ENCODE results near the gene APBA1. TPM values are rescaled to one million over a fixed set of nuclear protein-coding genes. Genes with fewer than 3 reads are reported as not detected.

The APBA1 gene
- total RNA-seq, 4 donors from 2014 or later: 4.3 to 11.8 (median 8.4) TPM

GRCh38 chr9:69542942-69543704 is 129.0 kb downstream of the APBA1 start:
- DNase-seq (ENCODE audit: low spot score) (no peak), ATAC-seq (ENCODE audit: low FRiP score) (no peak)
- no peak for TF ChIP-seq CTCF (IDR thresholded peaks at IDR 0.05)

- no peak for ATAC-seq (ENCODE audit: low FRiP score)
- TF ChIP-seq CTCF (IDR thresholded peaks at IDR 0.05): no peak
- DNase-seq (ENCODE audit: low spot score): no peak
Measured at GRCh38 chr9:69542058-69542457, 130.1 kb downstream of the APBA1 start.

GRCh38 chr9:69535911-69536310 is 136.3 kb downstream of the APBA1 start:
- no peak for ATAC-seq (ENCODE audit: low FRiP score)
- no peak for TF ChIP-seq CTCF (IDR thresholded peaks at IDR 0.05)

DNA sequence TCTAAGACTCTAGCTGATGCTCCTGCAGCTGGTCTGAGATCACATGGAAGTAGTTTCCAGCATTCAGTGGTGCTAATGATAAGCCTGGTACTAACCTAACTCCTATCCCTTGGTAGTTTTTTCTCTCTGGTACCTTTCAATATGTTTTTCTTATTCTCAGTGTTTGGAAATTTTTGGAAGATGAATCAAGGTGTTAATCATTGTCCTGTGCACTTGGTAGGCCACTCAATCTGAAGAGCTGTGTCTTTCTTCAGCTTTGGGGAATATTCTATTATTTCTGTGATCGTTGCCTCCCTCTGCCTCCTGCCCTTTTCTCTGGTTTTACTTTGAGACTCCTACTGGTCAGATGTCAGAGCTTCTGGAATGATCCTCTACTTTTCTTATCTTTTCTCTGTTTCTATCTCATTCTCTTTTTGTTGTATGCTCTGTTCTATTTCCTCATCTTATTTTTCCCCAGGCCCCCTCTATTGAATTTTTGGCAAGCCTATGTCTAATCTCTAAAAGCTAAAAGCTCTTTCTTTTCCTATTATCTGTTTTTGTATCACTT is 136.8 kb downstream of the APBA1 start:
- no peak for ATAC-seq (ENCODE audit: low FRiP score)
- DNase-seq (ENCODE audit: low spot score): no peak
- TF ChIP-seq CTCF (IDR thresholded peaks at IDR 0.05): no peak

More at GRCh38 chr9:69535911-69536310, 136.3 kb downstream of the APBA1 start:
- no peak for DNase-seq (ENCODE audit: low spot score)

DNA sequence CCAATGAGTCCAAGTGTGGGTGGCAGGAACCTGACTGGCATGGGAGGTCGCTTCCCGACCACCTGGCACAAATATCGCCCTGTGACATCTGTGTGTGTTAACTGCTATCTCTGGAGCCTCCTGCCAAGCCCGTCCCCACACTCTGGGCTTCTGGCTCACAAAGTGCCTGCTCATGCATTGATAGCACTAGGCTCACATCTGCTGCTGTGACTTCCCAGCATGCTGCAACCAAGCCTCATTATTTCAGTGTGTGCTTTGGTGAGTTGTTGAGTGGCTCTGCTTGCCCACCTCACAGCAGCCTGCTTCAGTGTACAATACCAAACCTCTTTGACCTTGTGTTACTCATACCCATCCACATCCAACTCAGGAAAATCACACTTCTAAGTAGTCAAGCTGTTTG is 139.8 kb downstream of the APBA1 start:
- no peak for ATAC-seq (ENCODE audit: low FRiP score)
- no peak for DNase-seq (ENCODE audit: low spot score)
- TF ChIP-seq CTCF (IDR thresholded peaks at IDR 0.05): no peak

DNA sequence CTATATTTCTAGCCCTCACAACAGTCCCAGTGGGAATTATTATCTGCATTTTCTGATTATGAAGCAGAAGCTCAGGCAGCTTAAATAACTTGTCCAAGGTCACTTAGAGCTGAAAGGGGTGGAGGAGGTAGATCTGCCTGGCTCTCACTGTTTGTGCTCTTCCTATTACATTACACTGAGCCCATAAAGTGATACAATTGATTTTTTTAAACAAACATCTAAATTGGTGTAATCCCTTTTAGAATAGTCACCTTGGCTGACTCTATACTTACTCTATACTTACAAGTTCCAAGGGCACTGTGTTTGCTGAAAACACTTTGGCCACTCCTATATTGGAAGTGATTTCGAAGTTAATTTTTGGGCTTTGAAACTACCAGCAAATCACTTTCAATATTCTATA is 144.7 kb downstream of the APBA1 start:
- ATAC-seq (ENCODE audit: low FRiP score) (no peak), DNase-seq (ENCODE audit: low spot score) (no peak)
- no peak for TF ChIP-seq CTCF (IDR thresholded peaks at IDR 0.05)

DNA sequence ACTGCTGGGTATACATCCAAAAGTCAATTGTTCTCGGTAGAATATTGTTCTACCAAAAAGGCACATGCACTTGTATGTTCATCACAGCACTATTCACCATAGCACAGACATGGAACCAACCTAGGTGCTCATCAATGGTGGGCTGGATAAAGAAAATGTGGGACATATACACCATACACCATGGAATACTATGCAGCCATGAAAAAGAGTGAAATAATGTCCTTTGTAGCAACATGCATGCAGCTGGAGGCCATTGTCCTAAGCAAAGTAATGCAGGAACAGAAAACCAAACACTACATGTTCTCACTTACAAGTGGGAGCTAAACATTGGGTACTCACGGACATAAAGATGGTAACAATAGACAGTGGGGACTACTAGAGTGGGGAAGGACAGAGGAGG is 145.5 kb downstream of the APBA1 start:
- DNase-seq (ENCODE audit: low spot score) (no peak), ATAC-seq (ENCODE audit: low FRiP score) (no peak)
- TF ChIP-seq CTCF (IDR thresholded peaks at IDR 0.05): no peak

Measured in omental fat pad (tissue), 4 donors.